ENCODE data around the gene ZNF334.
A peak's percentile ranks its signal among the peaks of the same experiment; 100 is the strongest.

Gene ZNF334

DNA sequence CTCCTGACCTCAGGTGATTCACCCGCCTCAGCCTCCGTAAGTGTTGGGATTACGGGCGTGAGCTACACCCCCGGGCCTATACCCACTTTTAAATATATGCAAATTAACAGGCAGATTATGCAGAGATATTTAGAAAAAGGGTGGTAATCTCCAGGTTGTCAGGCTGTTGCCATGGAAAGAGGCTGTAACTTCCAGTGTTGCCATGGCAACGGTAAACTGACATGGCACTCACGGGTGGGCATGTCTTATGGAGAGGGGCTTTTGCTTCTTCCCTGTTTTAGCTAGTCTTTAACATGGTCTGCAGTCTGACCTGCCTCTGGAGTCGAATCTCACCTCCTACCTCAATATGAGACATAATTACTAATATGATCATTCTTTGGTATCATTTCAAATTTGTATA is 44.9 kb downstream of the ZNF334 start:
- no peaks in the 10 kb centered on the region for H3K9me3 ChIP-seq (ENCODE audit: control insufficient read depth, low read length)
- H3K4me3 ChIP-seq (ENCODE audit: low read length): no peak overlapping the region
- no peaks in the 10 kb centered on the region for H3K36me3 ChIP-seq (ENCODE audit: control insufficient read depth, insufficient read depth, low read length)
- H3K4me1 ChIP-seq (ENCODE audit: control insufficient read depth, insufficient read depth, low read length): no peaks in the 10 kb centered on the region
- no peaks in the 10 kb centered on the region for H3K27me3 ChIP-seq (ENCODE audit: control insufficient read depth, insufficient read depth, low read length)
- no peak overlapping the region for H3K9ac ChIP-seq (ENCODE audit: low read length)

GRCh38 chr20:46464451-46464850 is 48.9 kb downstream of the ZNF334 start:
- Histone ChIP-seq H3K4me1 (ENCODE audit: control insufficient read depth, insufficient read depth, low read length) (no peaks in the 10 kb centered on the region), H3K4me3 (ENCODE audit: low read length) (no peak overlapping the region), H3K9ac (ENCODE audit: low read length) (no peak overlapping the region), H3K9me3 (ENCODE audit: control insufficient read depth, low read length) (no peaks in the 10 kb centered on the region), H3K36me3 (ENCODE audit: control insufficient read depth, insufficient read depth, low read length) (no peaks in the 10 kb centered on the region), H3K27me3 (ENCODE audit: control insufficient read depth, insufficient read depth, low read length) (no peaks in the 10 kb centered on the region)

- H3K27me3 ChIP-seq (ENCODE audit: control insufficient read depth, insufficient read depth, low read length): peaks cover 3% of the 10 kb centered on the region
Observed at GRCh38 chr20:46463852-46464251, 49.5 kb downstream of the ZNF334 start.

GRCh38 chr20:46461808-46462207 is 51.6 kb downstream of the ZNF334 start:
- Histone ChIP-seq H3K27me3 (ENCODE audit: control insufficient read depth, insufficient read depth, low read length) (peaks cover 8% of the 10 kb centered on the region), H3K9me3 (ENCODE audit: control insufficient read depth, low read length) (no peaks in the 10 kb centered on the region), H3K4me3 (ENCODE audit: low read length) (no peak overlapping the region), H3K36me3 (ENCODE audit: control insufficient read depth, insufficient read depth, low read length) (no peaks in the 10 kb centered on the region), H3K9ac (ENCODE audit: low read length) (no peak overlapping the region), H3K4me1 (ENCODE audit: control insufficient read depth, insufficient read depth, low read length) (no peaks in the 10 kb centered on the region)

More at GRCh38 chr20:46463852-46464251, 49.5 kb downstream of the ZNF334 start:
- Histone ChIP-seq H3K36me3 (ENCODE audit: control insufficient read depth, insufficient read depth, low read length) (no peaks in the 10 kb centered on the region), H3K4me3 (ENCODE audit: low read length) (no peak overlapping the region), H3K9me3 (ENCODE audit: control insufficient read depth, low read length) (no peaks in the 10 kb centered on the region), H3K4me1 (ENCODE audit: control insufficient read depth, insufficient read depth, low read length) (no peaks in the 10 kb centered on the region), H3K9ac (ENCODE audit: low read length) (no peak overlapping the region)

GRCh38 chr20:46458866-46459750 is 54.3 kb downstream of the ZNF334 start:
- H3K27me3 ChIP-seq (ENCODE audit: control insufficient read depth, insufficient read depth, low read length): peaks cover 8% of the 10 kb centered on the region
- no peaks in the 10 kb centered on the region for H3K36me3 ChIP-seq (ENCODE audit: control insufficient read depth, insufficient read depth, low read length)
- peak overlapping the region; percentile 22 for H3K9ac ChIP-seq (ENCODE audit: low read length)
- no peaks in the 10 kb centered on the region for H3K9me3 ChIP-seq (ENCODE audit: control insufficient read depth, low read length)
- no peaks in the 10 kb centered on the region for H3K4me1 ChIP-seq (ENCODE audit: control insufficient read depth, insufficient read depth, low read length)
- peak overlapping the region; percentile 11 for H3K4me3 ChIP-seq (ENCODE audit: low read length)

- Histone ChIP-seq H3K4me1 (ENCODE audit: control insufficient read depth, insufficient read depth, low read length) (no peaks in the 10 kb centered on the region), H3K9me3 (ENCODE audit: control insufficient read depth, low read length) (no peaks in the 10 kb centered on the region), H3K9ac (ENCODE audit: low read length) (no peak overlapping the region), H3K4me3 (ENCODE audit: low read length) (no peak overlapping the region), H3K27me3 (ENCODE audit: control insufficient read depth, insufficient read depth, low read length) (peaks cover 8% of the 10 kb centered on the region), H3K36me3 (ENCODE audit: control insufficient read depth, insufficient read depth, low read length) (no peaks in the 10 kb centered on the region)
Observed at GRCh38 chr20:46456255-46457028, 56.9 kb downstream of the ZNF334 start.

GRCh38 chr20:46455729-46456128 is 57.6 kb downstream of the ZNF334 start:
- H3K9me3 ChIP-seq (ENCODE audit: control insufficient read depth, low read length): no peaks in the 10 kb centered on the region
- H3K4me1 ChIP-seq (ENCODE audit: control insufficient read depth, insufficient read depth, low read length): no peaks in the 10 kb centered on the region
- H3K27me3 ChIP-seq (ENCODE audit: control insufficient read depth, insufficient read depth, low read length): peaks cover 8% of the 10 kb centered on the region
- H3K36me3 ChIP-seq (ENCODE audit: control insufficient read depth, insufficient read depth, low read length): no peaks in the 10 kb centered on the region
- H3K4me3 ChIP-seq (ENCODE audit: low read length): no peak overlapping the region
- H3K9ac ChIP-seq (ENCODE audit: low read length): no peak overlapping the region

All from mucosa of stomach (tissue), 1 donor.